ENCODE results near the gene PLXND1.

DNA sequence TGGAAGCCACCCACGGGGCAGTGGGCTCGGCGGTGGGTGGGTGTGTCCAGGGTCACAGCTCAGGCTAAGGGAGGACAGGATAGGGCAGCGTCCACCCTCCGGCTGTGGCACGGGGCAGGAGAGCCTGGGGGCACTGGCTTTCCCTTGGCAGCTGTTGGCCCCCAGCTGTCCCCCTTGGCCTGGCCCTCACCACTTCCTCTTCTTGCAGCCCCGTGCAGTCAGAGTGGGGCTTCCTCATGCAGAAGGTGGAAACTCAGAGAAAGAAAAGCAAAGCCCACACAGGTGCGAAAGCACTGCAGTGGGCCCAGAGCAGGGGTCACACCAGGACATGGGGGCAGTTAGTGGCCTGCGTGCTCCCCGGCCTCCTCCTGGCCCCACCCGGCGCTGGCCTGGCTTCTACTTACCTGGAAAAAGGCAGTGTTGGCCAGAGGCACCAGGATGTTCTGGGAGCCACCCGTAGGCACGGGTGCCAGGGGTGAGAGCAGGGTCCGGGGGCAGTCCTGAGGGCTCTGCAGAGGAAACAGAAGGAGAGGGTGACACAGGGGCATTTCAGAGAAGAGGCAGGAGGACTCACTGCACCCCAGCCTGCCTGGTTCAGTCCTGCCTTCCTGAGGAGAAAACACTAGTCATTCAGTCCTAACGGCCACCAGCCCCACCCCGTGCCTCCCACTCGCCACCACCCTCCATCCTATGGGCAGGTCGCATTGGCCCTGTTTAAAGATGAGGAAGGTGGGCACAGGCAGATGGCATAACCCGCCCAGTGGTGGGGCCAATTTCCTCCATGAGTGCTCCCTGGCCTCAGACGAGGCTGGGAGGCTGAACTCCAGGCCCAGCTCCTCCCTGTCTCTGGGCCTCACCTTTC, 28.3 kb downstream of the PLXND1 start:
- TF ChIP-seq EZH2 (IDR thresholded peaks at IDR 0.05; ENCODE audit: borderline replicate concordance, low read depth, low read length, severe bottlenecking), result no peak
- TF ChIP-seq, protein P1, sequence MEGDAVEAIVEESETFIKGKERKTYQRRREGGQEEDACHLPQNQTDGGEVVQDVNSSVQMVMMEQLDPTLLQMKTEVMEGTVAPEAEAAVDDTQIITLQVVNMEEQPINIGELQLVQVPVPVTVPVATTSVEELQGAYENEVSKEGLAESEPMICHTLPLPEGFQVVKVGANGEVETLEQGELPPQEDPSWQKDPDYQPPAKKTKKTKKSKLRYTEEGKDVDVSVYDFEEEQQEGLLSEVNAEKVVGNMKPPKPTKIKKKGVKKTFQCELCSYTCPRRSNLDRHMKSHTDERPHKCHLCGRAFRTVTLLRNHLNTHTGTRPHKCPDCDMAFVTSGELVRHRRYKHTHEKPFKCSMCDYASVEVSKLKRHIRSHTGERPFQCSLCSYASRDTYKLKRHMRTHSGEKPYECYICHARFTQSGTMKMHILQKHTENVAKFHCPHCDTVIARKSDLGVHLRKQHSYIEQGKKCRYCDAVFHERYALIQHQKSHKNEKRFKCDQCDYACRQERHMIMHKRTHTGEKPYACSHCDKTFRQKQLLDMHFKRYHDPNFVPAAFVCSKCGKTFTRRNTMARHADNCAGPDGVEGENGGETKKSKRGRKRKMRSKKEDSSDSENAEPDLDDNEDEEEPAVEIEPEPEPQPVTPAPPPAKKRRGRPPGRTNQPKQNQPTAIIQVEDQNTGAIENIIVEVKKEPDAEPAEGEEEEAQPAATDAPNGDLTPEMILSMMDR (IDR thresholded peaks at IDR 0.05; ENCODE audit: borderline replicate concordance, extremely low read depth, low read length, poor library complexity, severe bottlenecking), result no peak
